ENCODE data around the gene STRIT1. TPM values are rescaled to one million over a fixed set of nuclear protein-coding genes. Genes with fewer than 3 reads are reported as not detected.

STRIT1 gene
- total and polyA plus RNA-seq, 2 donors (not counting 1 experiment from before 2014, with no cell fraction given) = not detected

GRCh38 chr3:155318740-155319139 lies 25.3 kb upstream of the STRIT1 start:
- H3K27ac ChIP-seq (ENCODE audit: insufficient read depth, low read length) = no peak overlapping the region
- H3K27me3 ChIP-seq (ENCODE audit: control insufficient read depth, insufficient read depth, low read length) = no peaks in the 10 kb centered on the region
- DNase-seq (ENCODE audit: low read depth in 2 of 2) = no peak
- no peak overlapping the region for H3K4me3 ChIP-seq (replicated peaks in 1 of 4; ENCODE audit: control extremely low read depth in 1 of 4, insufficient read depth in 1 of 4, low read depth in 3 of 4, low read length in 4 of 4)
- H3K36me3 ChIP-seq (ENCODE audit: control insufficient read depth, insufficient read depth, low read length) = no peaks in the 10 kb centered on the region
- TF ChIP-seq EZH2 (IDR thresholded peaks at IDR 0.05; ENCODE audit: low read length, missing control alignments) = no peak
- TF ChIP-seq, protein P1, sequence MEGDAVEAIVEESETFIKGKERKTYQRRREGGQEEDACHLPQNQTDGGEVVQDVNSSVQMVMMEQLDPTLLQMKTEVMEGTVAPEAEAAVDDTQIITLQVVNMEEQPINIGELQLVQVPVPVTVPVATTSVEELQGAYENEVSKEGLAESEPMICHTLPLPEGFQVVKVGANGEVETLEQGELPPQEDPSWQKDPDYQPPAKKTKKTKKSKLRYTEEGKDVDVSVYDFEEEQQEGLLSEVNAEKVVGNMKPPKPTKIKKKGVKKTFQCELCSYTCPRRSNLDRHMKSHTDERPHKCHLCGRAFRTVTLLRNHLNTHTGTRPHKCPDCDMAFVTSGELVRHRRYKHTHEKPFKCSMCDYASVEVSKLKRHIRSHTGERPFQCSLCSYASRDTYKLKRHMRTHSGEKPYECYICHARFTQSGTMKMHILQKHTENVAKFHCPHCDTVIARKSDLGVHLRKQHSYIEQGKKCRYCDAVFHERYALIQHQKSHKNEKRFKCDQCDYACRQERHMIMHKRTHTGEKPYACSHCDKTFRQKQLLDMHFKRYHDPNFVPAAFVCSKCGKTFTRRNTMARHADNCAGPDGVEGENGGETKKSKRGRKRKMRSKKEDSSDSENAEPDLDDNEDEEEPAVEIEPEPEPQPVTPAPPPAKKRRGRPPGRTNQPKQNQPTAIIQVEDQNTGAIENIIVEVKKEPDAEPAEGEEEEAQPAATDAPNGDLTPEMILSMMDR (conservative IDR thresholded peaks at IDR 0.05 in 1 of 2, IDR thresholded peaks at IDR 0.05 in 1 of 2; ENCODE audit: low read depth in 1 of 2, low read length in 2 of 2) = no peak
- no peaks in the 10 kb centered on the region for H3K4me1 ChIP-seq (ENCODE audit: control insufficient read depth, extremely low read depth, insufficient read depth, low read length)
- H4K20me1 ChIP-seq (ENCODE audit: control insufficient read depth, extremely low read depth, insufficient read depth, low read length) = no peaks in the 10 kb centered on the region
- H3K79me2 ChIP-seq (ENCODE audit: control insufficient read depth, insufficient read depth, low read length) = no peaks in the 10 kb centered on the region
- no peak overlapping the region for H3K9ac ChIP-seq (ENCODE audit: insufficient read depth, low read length)
- no peaks in the 10 kb centered on the region for H3K9me3 ChIP-seq (ENCODE audit: control insufficient read depth, insufficient read depth, low read depth, low read length)
- H3K4me2 ChIP-seq (ENCODE audit: extremely low read depth, insufficient read depth, low read length) = no peak overlapping the region
- no peak overlapping the region for H2AFZ ChIP-seq (ENCODE audit: low read length)

GRCh38 chr3:155317211-155317610 lies 23.7 kb upstream of the STRIT1 start:
- DNase-seq (ENCODE audit: low read depth in 2 of 2) = peak; percentile 2 to 16
- Histone ChIP-seq H3K9me3 (ENCODE audit: control insufficient read depth, insufficient read depth, low read depth, low read length) (no peaks in the 10 kb centered on the region), H3K4me3 (replicated peaks in 1 of 4; ENCODE audit: control extremely low read depth in 1 of 4, insufficient read depth in 1 of 4, low read depth in 3 of 4, low read length in 4 of 4) (no peak overlapping the region), H4K20me1 (ENCODE audit: control insufficient read depth, extremely low read depth, insufficient read depth, low read length) (no peaks in the 10 kb centered on the region), H3K36me3 (ENCODE audit: control insufficient read depth, insufficient read depth, low read length) (no peaks in the 10 kb centered on the region), H2AFZ (ENCODE audit: low read length) (no peak overlapping the region), H3K9ac (ENCODE audit: insufficient read depth, low read length) (no peak overlapping the region), H3K79me2 (ENCODE audit: control insufficient read depth, insufficient read depth, low read length) (no peaks in the 10 kb centered on the region), H3K4me2 (ENCODE audit: extremely low read depth, insufficient read depth, low read length) (no peak overlapping the region), H3K4me1 (ENCODE audit: control insufficient read depth, extremely low read depth, insufficient read depth, low read length) (no peaks in the 10 kb centered on the region), H3K27me3 (ENCODE audit: control insufficient read depth, insufficient read depth, low read length) (no peaks in the 10 kb centered on the region), H3K27ac (ENCODE audit: insufficient read depth, low read length) (no peak overlapping the region)
- TF ChIP-seq, protein P1 (conservative IDR thresholded peaks at IDR 0.05 in 1 of 2, IDR thresholded peaks at IDR 0.05 in 1 of 2; ENCODE audit: low read depth in 1 of 2, low read length in 2 of 2) = no peak
- TF ChIP-seq EZH2 (IDR thresholded peaks at IDR 0.05; ENCODE audit: low read length, missing control alignments) = no peak

GRCh38 chr3:155316426-155316825 lies 22.9 kb upstream of the STRIT1 start:
- Histone ChIP-seq H3K4me1 (ENCODE audit: control insufficient read depth, extremely low read depth, insufficient read depth, low read length) (no peaks in the 10 kb centered on the region), H3K9ac (ENCODE audit: insufficient read depth, low read length) (no peak overlapping the region), H3K79me2 (ENCODE audit: control insufficient read depth, insufficient read depth, low read length) (no peaks in the 10 kb centered on the region), H3K9me3 (ENCODE audit: control insufficient read depth, insufficient read depth, low read depth, low read length) (no peaks in the 10 kb centered on the region), H2AFZ (ENCODE audit: low read length) (no peak overlapping the region), H3K27me3 (ENCODE audit: control insufficient read depth, insufficient read depth, low read length) (no peaks in the 10 kb centered on the region), H3K36me3 (ENCODE audit: control insufficient read depth, insufficient read depth, low read length) (no peaks in the 10 kb centered on the region), H4K20me1 (ENCODE audit: control insufficient read depth, extremely low read depth, insufficient read depth, low read length) (no peaks in the 10 kb centered on the region), H3K27ac (ENCODE audit: insufficient read depth, low read length) (no peak overlapping the region), H3K4me2 (ENCODE audit: extremely low read depth, insufficient read depth, low read length) (no peak overlapping the region), H3K4me3 (replicated peaks in 1 of 4; ENCODE audit: control extremely low read depth in 1 of 4, insufficient read depth in 1 of 4, low read depth in 3 of 4, low read length in 4 of 4) (no peak overlapping the region)
- no peak for DNase-seq (ENCODE audit: low read depth in 2 of 2)
- TF ChIP-seq, protein P1 (conservative IDR thresholded peaks at IDR 0.05 in 1 of 2, IDR thresholded peaks at IDR 0.05 in 1 of 2; ENCODE audit: low read depth in 1 of 2, low read length in 2 of 2) = no peak
- no peak for TF ChIP-seq EZH2 (IDR thresholded peaks at IDR 0.05; ENCODE audit: low read length, missing control alignments)

All from fibroblast of lung (primary cell).